PC-9 (cell line): ENCODE results near the gene GGTLC1. TPM values are rescaled to one million over a fixed set of nuclear protein-coding genes. Genes with fewer than 3 reads are reported as not detected.
"Not testable (repeated sequence)": the region's sequence is repeated elsewhere in the genome, so short reads cannot be mapped to it uniquely, and the experiment has no call there.

ENCODE experiments used
- BruUV-seq: library from RNA; stranded (reverse); fragments of 400-500 nt; replicated peaks from 2 replicates; lab custom pipeline; 2021; lab: Mats Ljungman, UMichigan
- CTCF ChIA-PET: fragments of 300-600 bp; sonication (Branson Sonifier 250); formaldehyde crosslinking; loops from one replicate; lab custom pipeline; 2022; ENCODE audit warnings: antibody characterized with exemption; lab: Charles Lee
- POLR2A ChIA-PET: fragments of 300-600 bp; sonication (Branson Sonifier 250); formaldehyde crosslinking; loops from one replicate; lab custom pipeline; 2022; ENCODE audit warnings: antibody characterized with exemption; ENCODE audit not compliant: unreplicated experiment; lab: Charles Lee
- DNase-seq, 2 experiments: peaks; one replicate each; pipeline versions ENCODE4 v3.0.0 to v3.0.0-alpha.2; 2015 to 2022; ENCODE audit warnings: mixed read lengths in 1 of 2
- H2AFZ ChIP-seq: fragments of 200-600 bp; sonication (generic); 2 replicates; pipeline ENCODE4 v1.8.1; 2017; ENCODE audit warnings: antibody characterized with exemption
- H3F3A ChIP-seq: fragments of 200-600 bp; sonication (generic); 2 replicates; pipeline ENCODE4 v1.8.1; 2017; ENCODE audit warnings: antibody characterized with exemption, mild to moderate bottlenecking, low read depth; ENCODE audit not compliant: insufficient read depth
- H3K27ac ChIP-seq: fragments of 200-600 bp; sonication (generic); 2 replicates; pipeline ENCODE4 v1.6.1; 2016; ENCODE audit warnings: mixed run types
- H3K27me3 ChIP-seq: fragments of 200-600 bp; sonication (generic); 2 replicates; pipeline ENCODE4 v1.6.1; 2016; ENCODE audit warnings: low read depth, mixed run types; ENCODE audit not compliant: insufficient read depth
- H3K36me3 ChIP-seq: fragments of 200-600 bp; sonication (generic); 2 replicates; pipeline ENCODE4 v1.6.1; 2016; ENCODE audit warnings: low read depth, mixed run types
- H3K4me1 ChIP-seq: fragments of 200-600 bp; sonication (generic); replicated peaks from 2 replicates; pipeline ENCODE4 v1.6.1; 2016; ENCODE audit warnings: mixed run types; ENCODE audit not compliant: insufficient read depth
- H3K4me2 ChIP-seq: fragments of 200-600 bp; sonication (generic); 2 replicates; pipeline ENCODE4 v1.6.1; 2017; ENCODE audit warnings: mixed run types
- H3K4me3 ChIP-seq: fragments of 200-600 bp; sonication (generic); 2 replicates; pipeline ENCODE4 v1.6.1; 2016; ENCODE audit warnings: mixed run types
- H3K79me2 ChIP-seq: fragments of 200-600 bp; sonication (generic); 2 replicates; pipeline ENCODE4 v1.6.1; 2017; ENCODE audit warnings: low read depth, mixed run types
- H3K9me2 ChIP-seq: fragments of 200-600 bp; sonication (generic); 2 replicates; pipeline ENCODE4 v1.8.1; 2017; ENCODE audit warnings: mild to moderate bottlenecking; ENCODE audit not compliant: insufficient read depth
- H3K9me3 ChIP-seq: fragments of 200-600 bp; sonication (generic); 2 replicates; pipeline ENCODE4 v1.8.1; 2016; ENCODE audit warnings: low read depth; ENCODE audit not compliant: insufficient read depth
- H4K20me1 ChIP-seq: fragments of 200-600 bp; sonication (generic); 2 replicates; pipeline ENCODE4 v1.8.1; 2017; ENCODE audit not compliant: insufficient read depth
- CTCF ChIP-seq: fragments of 200-600 bp; sonication (generic); conservative IDR thresholded peaks from 2 replicates; pipeline ENCODE4 v1.6.1; 2017; ENCODE audit warnings: mixed run types, antibody characterized with exemption, mild to moderate bottlenecking, moderate library complexity
- EZH2 ChIP-seq: fragments of 200-600 bp; sonication (generic); IDR thresholded peaks from 2 replicates; pipeline ENCODE4 v1.8.0; 2017; ENCODE audit warnings: antibody characterized with exemption, low read depth
- intact Hi-C: fragments of 100-400 bp; cut with micrococcal nuclease; formaldehyde crosslinking; loops from one replicate; pipeline ENCODE4 v1.10.0; 2022; ENCODE audit not compliant: unreplicated experiment
- total RNA-seq: library from RNA; stranded (reverse); gene quantifications from 2 replicates; pipeline ENCODE4 v1.2.3, GENCODE V29; 2021

GGTLC1 gene
- total RNA-seq, 1 experiment from 2014 or later: 0.63 TPM

DNA sequence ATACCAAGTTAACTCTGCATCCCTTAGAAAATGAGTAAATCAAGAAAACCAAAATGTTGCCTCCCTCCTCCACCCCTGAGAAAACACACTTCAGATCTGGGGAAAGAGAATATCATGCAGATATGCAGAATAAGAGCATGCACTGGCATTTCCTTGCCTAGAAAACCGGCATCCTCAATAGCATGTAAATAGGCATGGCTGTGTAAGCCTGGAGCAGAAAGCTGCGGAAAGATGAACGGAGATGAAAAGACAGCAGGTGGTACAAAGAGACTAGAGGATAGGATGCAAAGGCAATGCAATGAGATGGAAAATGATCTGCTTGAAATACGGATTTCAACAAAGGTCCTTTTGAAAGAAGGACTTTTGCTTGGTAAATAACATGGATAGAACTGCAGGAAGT is 10.3 kb upstream of the GGTLC1 start:
- CTCF ChIA-PET: interaction anchor here (1.0 kb wide), 1 partner anchor 9 kb away, joined by 4 read pairs; no protein-coding TSS in a partner anchor
- H2AFZ ChIP-seq: no peak overlapping the region
- H4K20me1 ChIP-seq: no peaks in the 10 kb centered on the region
- H3F3A ChIP-seq: no peaks in the 10 kb centered on the region
- H3K4me2 ChIP-seq: no peak overlapping the region
- no peaks in the 10 kb centered on the region for H3K9me2 ChIP-seq
- no TSS peak for BruUV-seq
- H3K4me3 ChIP-seq: no peak overlapping the region
- H3K27ac ChIP-seq: no peak overlapping the region
- intact Hi-C loops: loop anchor here (5.0 kb wide), 1 partner anchor 112 kb away; no protein-coding TSS in a partner anchor
- no peaks in the 10 kb centered on the region for H3K36me3 ChIP-seq
- H3K4me1 ChIP-seq: 0 out of 2 replicates have a peak, but pooled peaks cover 7% of the 10 kb centered on the region
- POLR2A ChIA-PET: no interaction called here
- no peaks in the 10 kb centered on the region for H3K27me3 ChIP-seq
- DNase-seq: no peak
- TF ChIP-seq CTCF: no peak
- TF ChIP-seq EZH2: no peak
- H3K9me3 ChIP-seq: no peaks in the 10 kb centered on the region
- H3K79me2 ChIP-seq: no peaks in the 10 kb centered on the region

DNA sequence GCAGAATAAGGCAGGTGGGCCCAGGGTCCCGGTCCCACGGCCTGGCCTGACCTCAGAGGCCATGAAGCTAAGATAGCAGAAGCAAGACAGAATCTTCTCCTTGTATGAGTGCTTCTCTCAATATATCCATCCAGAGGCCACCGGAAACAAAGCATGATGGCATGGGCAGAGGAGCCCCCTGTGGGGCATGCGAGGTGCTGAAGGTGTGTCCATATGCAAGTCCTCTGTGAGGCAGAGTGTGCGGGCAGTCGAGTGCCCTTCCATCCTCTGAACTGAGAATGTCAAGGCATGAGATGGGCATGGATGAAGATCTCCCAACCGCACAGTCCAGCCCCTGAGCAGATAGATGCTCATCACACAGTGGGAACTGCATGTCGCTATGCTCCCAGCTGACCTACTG is 9.8 kb upstream of the GGTLC1 start:
- no TSS peak for BruUV-seq
- intact Hi-C loops: loop anchor here (5.0 kb wide), 1 partner anchor 111 kb away; no protein-coding TSS in a partner anchor
- H3K4me1 ChIP-seq: 0 out of 2 replicates have a peak, but pooled peaks cover 7% of the 10 kb centered on the region
- H3K36me3 ChIP-seq: no peaks in the 10 kb centered on the region
- H3K9me3 ChIP-seq: no peaks in the 10 kb centered on the region
- H3K79me2 ChIP-seq: no peaks in the 10 kb centered on the region
- no peaks in the 10 kb centered on the region for H3K9me2 ChIP-seq
- CTCF ChIA-PET: no interaction called here
- no peak for DNase-seq
- H3K4me2 ChIP-seq: no peak overlapping the region
- H2AFZ ChIP-seq: no peak overlapping the region
- no peak overlapping the region for H3K27ac ChIP-seq
- no peaks in the 10 kb centered on the region for H3K27me3 ChIP-seq
- H3K4me3 ChIP-seq: no peak overlapping the region
- POLR2A ChIA-PET: no interaction called here
- H4K20me1 ChIP-seq: no peaks in the 10 kb centered on the region
- TF ChIP-seq EZH2 (no peak), CTCF (no peak)
- H3F3A ChIP-seq: no peaks in the 10 kb centered on the region

DNA sequence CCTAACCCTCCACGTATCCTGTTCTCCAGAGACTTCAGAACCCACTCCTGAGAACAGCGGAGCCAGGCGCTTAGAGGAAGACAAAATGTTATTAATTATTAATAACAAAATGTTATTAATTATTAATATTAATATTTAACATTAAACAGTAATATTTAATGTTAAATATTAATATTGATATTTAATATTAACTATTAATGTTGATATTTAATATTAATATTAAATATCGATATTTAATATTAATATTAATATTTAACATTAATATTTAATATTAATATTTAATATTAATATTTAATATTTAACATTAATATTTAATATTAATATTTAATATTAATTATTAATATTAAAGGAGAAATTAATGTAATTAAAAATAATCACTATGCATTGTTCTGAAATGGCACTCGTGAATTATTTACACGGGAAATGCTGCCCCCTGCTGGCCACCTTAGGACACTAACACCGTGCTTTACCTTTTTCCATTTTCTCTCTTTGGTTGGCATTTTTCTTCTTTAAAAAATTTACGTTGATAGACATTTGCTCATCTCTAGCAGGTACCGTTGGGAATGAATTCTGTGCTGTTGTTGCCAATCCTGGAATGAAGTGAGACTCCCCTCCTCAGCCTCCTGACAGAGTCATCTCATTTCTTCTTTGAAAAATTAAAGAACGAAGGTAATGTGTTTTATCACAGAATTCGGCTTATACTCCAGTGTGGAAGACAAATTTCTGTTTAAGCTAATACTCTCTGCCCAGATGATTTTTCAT is 7.5 kb upstream of the GGTLC1 start:
- H3K27me3 ChIP-seq: no peaks in the 10 kb centered on the region
- no peaks in the 10 kb centered on the region for H3K9me2 ChIP-seq
- H3K36me3 ChIP-seq: no peaks in the 10 kb centered on the region
- peak in 1 of 2 experiments; percentile 45 for DNase-seq
- BruUV-seq: no TSS peak
- H3K4me3 ChIP-seq: no peak overlapping the region
- H3K9me3 ChIP-seq: no peaks in the 10 kb centered on the region
- POLR2A ChIA-PET: interaction anchor here (0.7 kb wide), 2 partner anchors 107 to 530 kb away, joined by 5 to 10 read pairs; no protein-coding TSS in a partner anchor
- intact Hi-C loops: loop anchor here (1.0 to 5.0 kb wide), 3 partner anchors 59 to 109 kb away; no protein-coding TSS in a partner anchor
- H3K27ac ChIP-seq: no peak overlapping the region
- H3K4me1 ChIP-seq: 0 out of 2 replicates have a peak, but pooled peaks cover 7% of the 10 kb centered on the region
- H3K4me2 ChIP-seq: no peak overlapping the region
- CTCF ChIA-PET: interaction anchor here (0.9 to 1.4 kb wide), 2 partner anchors 58 to 99 kb away, joined by 3 to 5 read pairs; no protein-coding TSS in a partner anchor
- H4K20me1 ChIP-seq: no peaks in the 10 kb centered on the region
- no peaks in the 10 kb centered on the region for H3F3A ChIP-seq
- H2AFZ ChIP-seq: no peak overlapping the region
- TF ChIP-seq CTCF: peak; percentile 84
- no peak for TF ChIP-seq EZH2
- no peaks in the 10 kb centered on the region for H3K79me2 ChIP-seq

DNA sequence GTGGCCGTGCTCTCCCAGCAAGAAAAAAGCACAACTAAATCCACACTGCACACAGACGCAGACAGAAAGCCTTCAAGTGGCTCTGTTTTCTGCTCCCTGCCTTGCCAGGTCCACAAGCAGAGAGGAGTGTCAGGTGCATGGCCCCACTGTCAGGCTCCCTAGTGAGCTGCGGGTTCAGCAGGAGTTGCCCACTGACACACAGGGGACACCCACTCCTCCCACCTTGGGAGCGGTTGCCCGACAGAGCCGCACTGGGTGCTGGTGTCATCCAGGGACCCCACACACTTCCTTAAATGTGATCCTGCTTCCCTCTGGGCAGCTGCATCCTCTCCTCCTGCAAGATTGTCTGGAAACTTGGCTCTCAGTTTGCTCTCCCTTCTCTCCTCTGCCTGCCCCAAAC is 6.7 kb upstream of the GGTLC1 start:
- H3K9me3 ChIP-seq, DNase-seq, H4K20me1 ChIP-seq, H3K4me1 ChIP-seq, CTCF ChIA-PET, H3K36me3 ChIP-seq, H3K79me2 ChIP-seq, POLR2A ChIA-PET, H3K4me2 ChIP-seq, H2AFZ ChIP-seq, H3K27me3 ChIP-seq, H3K27ac ChIP-seq, H3K9me2 ChIP-seq, BruUV-seq, H3K4me3 ChIP-seq, H3F3A ChIP-seq: not testable (repeated sequence)
- intact Hi-C loops: loop anchor here (5.0 kb wide), 1 partner anchor 108 kb away; no protein-coding TSS in a partner anchor

DNA sequence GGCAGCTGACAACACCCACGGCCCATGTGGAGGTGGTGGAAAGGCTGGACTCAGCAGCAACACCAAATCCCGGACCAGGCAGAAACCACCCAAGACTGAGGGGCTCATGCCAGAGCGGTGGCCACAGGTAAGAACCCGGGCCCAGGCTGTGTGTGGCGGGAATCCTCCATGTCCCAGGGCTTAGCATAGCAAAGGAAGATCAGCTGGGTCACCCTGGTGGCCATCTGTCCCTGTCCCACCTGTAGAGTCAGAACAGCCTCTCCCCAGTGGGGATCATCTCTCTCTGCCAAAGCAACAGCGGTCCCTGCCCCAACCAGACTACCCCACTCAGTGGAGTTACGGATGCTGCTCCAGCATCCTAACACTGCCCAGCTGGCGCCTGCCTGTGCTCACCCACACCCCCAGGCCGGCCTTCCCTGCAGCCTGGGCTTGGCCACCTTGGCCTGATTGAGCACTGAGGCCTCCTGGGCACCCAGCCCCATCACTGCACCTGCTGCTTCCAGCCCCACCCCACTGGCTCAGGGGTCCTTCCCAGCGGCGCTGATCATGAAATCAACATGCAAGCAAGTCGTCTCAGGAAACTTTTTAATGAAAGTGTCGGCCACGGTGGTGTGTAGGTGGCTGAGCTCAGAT is 5.5 kb upstream of the GGTLC1 start:
- intact Hi-C loops, H3K4me1 ChIP-seq: not testable (repeated sequence)

More for the DNA sequence above, 5.5 kb upstream of the GGTLC1 start:
- H3K36me3 ChIP-seq, H3K27ac ChIP-seq, H3K9me2 ChIP-seq, H3F3A ChIP-seq, H2AFZ ChIP-seq, BruUV-seq, H3K4me3 ChIP-seq, H3K79me2 ChIP-seq, H3K4me2 ChIP-seq, POLR2A ChIA-PET, DNase-seq, H4K20me1 ChIP-seq, H3K27me3 ChIP-seq, H3K9me3 ChIP-seq, CTCF ChIA-PET: not testable (repeated sequence)
